GM21737 (cell line): ENCODE data around the gene MLXIPL.
"Not testable (repeated sequence)": the region's sequence is repeated elsewhere in the genome, so short reads cannot be mapped to it uniquely, and the experiment has no call there.

ENCODE experiments used
- ATAC-seq: cut with Tn5 transposase; IDR thresholded peaks from one replicate; pipeline ENCODE4 v1.9.1; 2021; ENCODE audit warnings: mild to moderate bottlenecking, moderate library complexity; ENCODE audit not compliant: unreplicated experiment

Gene MLXIPL

GRCh38 chr7:73582664-73583202, 41.6 kb downstream of the MLXIPL start:
- no peak for ATAC-seq

- not testable (repeated sequence) for ATAC-seq
Measured at GRCh38 chr7:73581006-73581405, 43.3 kb downstream of the MLXIPL start.

- ATAC-seq, result peak; percentile 89
Measured at GRCh38 chr7:73578342-73579128, 45.8 kb downstream of the MLXIPL start, which contains the start of gene TBL2. Gene TBL2, minus strand, starts transcription at chr7:73578579. Its CDS starts 30 bp downstream, at chr7:73578549.

GRCh38 chr7:73577627-73578341, 46.5 kb downstream of the MLXIPL start:
- ATAC-seq, result peak; percentile 12

- ATAC-seq, result no peak
Measured at GRCh38 chr7:73573791-73574190, 50.5 kb downstream of the MLXIPL start.

GRCh38 chr7:73573276-73573675, 51.0 kb downstream of the MLXIPL start:
- ATAC-seq, result no peak

- no peak for ATAC-seq
Measured at GRCh38 chr7:73572767-73573186, 51.5 kb downstream of the MLXIPL start.

- no peak for ATAC-seq
Measured at GRCh38 chr7:73570977-73571376, 53.3 kb downstream of the MLXIPL start.

- ATAC-seq, result no peak
Measured at GRCh38 chr7:73570521-73570920, 53.8 kb downstream of the MLXIPL start.

GRCh38 chr7:73569042-73569608, 55.2 kb downstream of the MLXIPL start:
- no peak for ATAC-seq

- ATAC-seq, result no peak
Measured at GRCh38 chr7:73567846-73568685, 56.3 kb downstream of the MLXIPL start.

GRCh38 chr7:73567140-73567539, 57.2 kb downstream of the MLXIPL start:
- ATAC-seq, result no peak

- not testable (repeated sequence) for ATAC-seq
Measured at GRCh38 chr7:73566431-73566830, 57.9 kb downstream of the MLXIPL start.

GRCh38 chr7:73565675-73566340, 58.5 kb downstream of the MLXIPL start:
- no peak for ATAC-seq

- ATAC-seq, result no peak
Measured at GRCh38 chr7:73560109-73560835, 64.0 kb downstream of the MLXIPL start.

- ATAC-seq, result peak; percentile 41
Measured at GRCh38 chr7:73557397-73558257, 66.7 kb downstream of the MLXIPL start, which contains the start of gene BCL7B. Gene BCL7B, minus strand, starts transcription at chr7:73557690. Its CDS starts 112 bp downstream, at chr7:73557578.

- peak; percentile 88 for ATAC-seq
Measured at GRCh38 chr7:73557108-73557396, 67.3 kb downstream of the MLXIPL start.
